Stimulated activated CD8-positive, alpha-beta memory T cell treated with anti-CD3 and anti-CD28 coated beads, Interleukin-7, amount 100 ng/mL, for 4 hours (primary cell): Measurements from ENCODE around the gene FKBP4.

Experiments used
- DNase-seq, 2 donors: peaks; one replicate each; pipeline ENCODE4 v3.0.0-alpha.2; 2020; ENCODE audit warnings: low read depth in 2 of 2

Gene FKBP4

GRCh38 chr12:2853626-2854025 is 58.9 kb downstream of the FKBP4 start:
- DNase-seq: peak in 1 of 2 donors; percentile 19
